Gastrocnemius medialis (tissue), 4 donors: ENCODE results near the gene XKR7.
A peak's percentile ranks its signal among the peaks of the same experiment; 100 is the strongest.

ENCODE experiments used
- POLR2A ChIP-seq, 2 donors: fragments of 450-650 bp; IDR thresholded peaks; one replicate each; pipeline ENCODE4 v1.6.1; 2017; ENCODE audit warnings: antibody characterized with exemption in 2 of 2, mild to moderate bottlenecking in 2 of 2, moderate library complexity in 2 of 2
- TF ChIP-seq, protein P1 (sequence below), 5 experiments: fragments of 450-650 bp in 3 of 5; fragments of 200-600 bp in 2 of 5; sonication (generic) in 2 of 5; IDR thresholded peaks in 4 of 5; conservative IDR thresholded peaks in 1 of 5; 1 replicate in 4 of 5; 2 replicates in 1 of 5; pipeline ENCODE4 v1.5.1; 2016 to 2019; ENCODE audit warnings: antibody characterized with exemption in 5 of 5, mild to moderate bottlenecking in 3 of 5, moderate library complexity in 3 of 5

DNA sequence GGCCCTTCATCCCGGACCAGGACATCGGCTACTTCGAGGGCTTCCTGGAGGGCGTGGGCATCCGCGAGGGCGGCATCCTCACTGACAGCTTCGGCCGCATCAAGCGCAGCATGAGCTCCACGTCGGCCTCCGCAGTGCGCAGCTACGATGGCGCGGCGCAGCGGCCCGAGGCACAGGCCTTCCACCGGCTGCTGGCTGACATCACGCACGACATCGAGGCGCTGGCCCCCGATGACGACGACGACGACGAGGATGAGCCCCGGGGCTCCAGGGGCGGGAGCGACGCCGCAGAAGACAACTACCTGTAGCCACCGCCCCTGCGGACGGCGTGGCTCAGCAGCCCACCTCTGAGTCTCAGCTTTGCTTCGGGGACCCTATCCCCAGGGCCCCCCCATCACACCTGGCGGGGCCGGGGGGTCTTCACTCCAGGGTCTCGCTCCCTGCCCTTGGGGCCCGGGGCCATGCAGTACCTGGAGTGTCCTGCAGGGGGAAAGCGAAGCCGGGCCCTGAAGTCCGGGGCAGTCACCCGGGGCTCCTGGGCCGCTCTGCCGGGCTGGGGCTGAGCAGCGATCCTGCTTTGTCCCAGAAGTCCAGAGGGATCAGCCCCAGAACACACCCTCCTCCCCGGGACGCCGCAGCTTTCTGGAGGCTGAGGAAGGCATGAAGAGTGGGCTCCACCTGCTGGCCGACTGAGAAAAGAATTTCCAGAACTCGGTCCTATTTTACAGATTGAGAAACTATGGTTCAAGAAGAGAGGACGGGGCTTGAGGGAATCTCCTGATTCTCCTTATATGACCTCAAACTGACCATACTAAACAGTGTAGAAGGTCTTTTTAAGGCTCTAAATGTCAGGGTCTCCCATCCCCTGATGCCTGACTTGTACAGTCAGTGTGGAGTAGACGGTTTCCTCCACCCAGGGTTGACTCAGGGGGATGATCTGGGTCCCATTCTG lies 63.3 kb downstream of the XKR7 start:
- TF ChIP-seq, protein P1, sequence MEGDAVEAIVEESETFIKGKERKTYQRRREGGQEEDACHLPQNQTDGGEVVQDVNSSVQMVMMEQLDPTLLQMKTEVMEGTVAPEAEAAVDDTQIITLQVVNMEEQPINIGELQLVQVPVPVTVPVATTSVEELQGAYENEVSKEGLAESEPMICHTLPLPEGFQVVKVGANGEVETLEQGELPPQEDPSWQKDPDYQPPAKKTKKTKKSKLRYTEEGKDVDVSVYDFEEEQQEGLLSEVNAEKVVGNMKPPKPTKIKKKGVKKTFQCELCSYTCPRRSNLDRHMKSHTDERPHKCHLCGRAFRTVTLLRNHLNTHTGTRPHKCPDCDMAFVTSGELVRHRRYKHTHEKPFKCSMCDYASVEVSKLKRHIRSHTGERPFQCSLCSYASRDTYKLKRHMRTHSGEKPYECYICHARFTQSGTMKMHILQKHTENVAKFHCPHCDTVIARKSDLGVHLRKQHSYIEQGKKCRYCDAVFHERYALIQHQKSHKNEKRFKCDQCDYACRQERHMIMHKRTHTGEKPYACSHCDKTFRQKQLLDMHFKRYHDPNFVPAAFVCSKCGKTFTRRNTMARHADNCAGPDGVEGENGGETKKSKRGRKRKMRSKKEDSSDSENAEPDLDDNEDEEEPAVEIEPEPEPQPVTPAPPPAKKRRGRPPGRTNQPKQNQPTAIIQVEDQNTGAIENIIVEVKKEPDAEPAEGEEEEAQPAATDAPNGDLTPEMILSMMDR (IDR thresholded peaks at IDR 0.05 in 4 of 5, conservative IDR thresholded peaks at IDR 0.05 in 1 of 5) = peak; percentile 79 to 89 (median 88)
- no peak for TF ChIP-seq POLR2A (IDR thresholded peaks at IDR 0.05)
